ENCODE measurements around the gene C20orf96. TPM values are rescaled to one million over a fixed set of nuclear protein-coding genes. Genes with fewer than 3 reads are reported as not detected.
"Not testable (repeated sequence)": the region's sequence is repeated elsewhere in the genome, so short reads cannot be mapped to it uniquely, and the experiment has no call there.

The C20orf96 gene
- total RNA-seq, 4 donors from 2014 or later, result 1.7 to 2.6 (median 2.3) TPM

DNA sequence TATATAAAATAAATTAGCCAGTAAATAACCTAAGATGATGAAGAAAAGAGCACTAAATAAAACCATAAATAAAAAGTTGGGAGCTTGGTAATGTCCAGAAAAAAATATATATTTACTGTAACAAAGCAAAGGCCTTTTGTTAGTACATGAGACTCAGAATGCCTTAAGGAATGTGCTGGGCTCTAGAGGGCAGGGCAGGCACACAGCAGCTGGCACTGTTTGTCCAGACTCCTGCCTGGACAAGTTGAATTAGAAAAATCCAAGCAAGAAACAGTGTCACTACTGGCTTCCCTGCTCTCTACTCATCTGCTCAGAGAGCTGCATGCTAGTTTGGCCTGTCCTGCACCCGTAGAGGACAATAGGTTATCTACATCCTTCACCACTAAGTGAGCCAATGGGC lies 54.7 kb downstream of the C20orf96 start:
- intact Hi-C loops (cut with DNase I), result no loop called here
- DNase-seq (ENCODE audit: extremely low spot score), result no peak
- WGBS, result 60% methylated on average over 1 of the region's 1 CpG
- H3K4me1 ChIP-seq, result no peaks in the 10 kb centered on the region
- H3K9me3 ChIP-seq, result no peaks in the 10 kb centered on the region
- peaks cover 0 to 10% (median 0%) of the 10 kb centered on the region in 4 donors for H3K27me3 ChIP-seq
- TF ChIP-seq POLR2A (IDR thresholded peaks at IDR 0.05; ENCODE audit: low read depth), result no peak
- TF ChIP-seq POLR2AphosphoS5 (IDR thresholded peaks at IDR 0.05), result no peak
- TF ChIP-seq, protein P1, sequence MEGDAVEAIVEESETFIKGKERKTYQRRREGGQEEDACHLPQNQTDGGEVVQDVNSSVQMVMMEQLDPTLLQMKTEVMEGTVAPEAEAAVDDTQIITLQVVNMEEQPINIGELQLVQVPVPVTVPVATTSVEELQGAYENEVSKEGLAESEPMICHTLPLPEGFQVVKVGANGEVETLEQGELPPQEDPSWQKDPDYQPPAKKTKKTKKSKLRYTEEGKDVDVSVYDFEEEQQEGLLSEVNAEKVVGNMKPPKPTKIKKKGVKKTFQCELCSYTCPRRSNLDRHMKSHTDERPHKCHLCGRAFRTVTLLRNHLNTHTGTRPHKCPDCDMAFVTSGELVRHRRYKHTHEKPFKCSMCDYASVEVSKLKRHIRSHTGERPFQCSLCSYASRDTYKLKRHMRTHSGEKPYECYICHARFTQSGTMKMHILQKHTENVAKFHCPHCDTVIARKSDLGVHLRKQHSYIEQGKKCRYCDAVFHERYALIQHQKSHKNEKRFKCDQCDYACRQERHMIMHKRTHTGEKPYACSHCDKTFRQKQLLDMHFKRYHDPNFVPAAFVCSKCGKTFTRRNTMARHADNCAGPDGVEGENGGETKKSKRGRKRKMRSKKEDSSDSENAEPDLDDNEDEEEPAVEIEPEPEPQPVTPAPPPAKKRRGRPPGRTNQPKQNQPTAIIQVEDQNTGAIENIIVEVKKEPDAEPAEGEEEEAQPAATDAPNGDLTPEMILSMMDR (IDR thresholded peaks at IDR 0.05), result no peak
- TF ChIP-seq EP300 (IDR thresholded peaks at IDR 0.05), result no peak
- H3K27ac ChIP-seq (replicated peaks in 1 of 4), result no peak overlapping the region
- H3K4me3 ChIP-seq, result no peak overlapping the region
- H3K36me3 ChIP-seq, result no peaks in the 10 kb centered on the region

DNA sequence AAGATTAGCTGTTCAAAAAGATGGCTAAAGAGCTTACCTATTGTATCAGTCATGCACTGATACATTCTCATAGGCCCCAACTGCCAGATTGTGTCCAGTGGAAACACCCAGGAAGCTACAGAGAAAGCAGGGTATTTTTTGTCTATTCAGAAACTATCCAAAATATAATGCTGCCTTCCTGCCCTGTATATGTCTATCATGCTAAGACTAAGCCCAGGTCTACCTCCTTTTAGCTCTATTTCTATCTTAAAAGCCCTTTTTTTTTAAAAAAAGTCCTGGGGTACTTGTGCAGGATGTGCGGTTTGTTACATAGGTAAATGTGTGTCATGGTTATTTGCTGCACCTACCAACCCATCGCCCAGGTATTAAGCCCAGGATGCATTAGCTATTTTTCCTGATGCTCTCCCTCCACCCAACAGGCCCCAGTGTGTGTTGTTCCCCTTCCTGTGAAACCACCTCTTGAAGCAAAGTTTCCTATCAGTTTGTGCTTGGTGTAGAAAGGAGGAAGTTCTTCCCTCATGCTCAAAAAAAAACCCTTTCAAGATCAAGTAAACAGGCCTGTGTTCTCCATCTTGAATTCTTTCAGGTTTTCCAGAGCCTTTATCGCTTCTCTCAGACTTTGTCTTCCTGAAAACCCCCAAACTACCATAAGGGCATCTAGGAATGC lies 63.0 kb downstream of the C20orf96 start:
- TF ChIP-seq POLR2A (IDR thresholded peaks at IDR 0.05; ENCODE audit: low read depth), result no peak
- no peak for TF ChIP-seq POLR2AphosphoS5 (IDR thresholded peaks at IDR 0.05)
- no peak for TF ChIP-seq EP300 (IDR thresholded peaks at IDR 0.05)
- TF ChIP-seq, protein P1 (IDR thresholded peaks at IDR 0.05), result no peak
- intact Hi-C loops (cut with DNase I), result no loop called here
- Histone ChIP-seq H3K4me1 (no peaks in the 10 kb centered on the region), H3K36me3 (no peaks in the 10 kb centered on the region), H3K27ac (replicated peaks in 1 of 4) (no peak overlapping the region), H3K9me3 (no peaks in the 10 kb centered on the region), H3K4me3 (no peak overlapping the region), H3K27me3 (peaks cover 0 to 12% (median 0%) of the 10 kb centered on the region in 4 donors)
- WGBS, result 67% methylated on average over 3 of the region's 3 CpGs
- no peak for DNase-seq (ENCODE audit: extremely low spot score)

GRCh38 chr20:226958-227357 lies 63.6 kb downstream of the C20orf96 start, which contains the start of gene DEFB129:
Gene DEFB129, plus strand, starts transcription at chr20:227258. Its CDS starts 31 bp downstream, at chr20:227289.
- intact Hi-C loops (cut with DNase I), result no loop called here
- no peaks in the 10 kb centered on the region for H3K9me3 ChIP-seq
- H3K4me1 ChIP-seq, result no peaks in the 10 kb centered on the region
- DNase-seq (ENCODE audit: extremely low spot score), result no peak
- WGBS, result 83% methylated on average over 3 of the region's 3 CpGs
- H3K4me3 ChIP-seq, result no peak within 1 kb of the TSS
- peaks cover 0 to 12% (median 0%) of the 10 kb centered on the region in 4 donors for H3K27me3 ChIP-seq
- no peak within 1 kb of the TSS for H3K27ac ChIP-seq (replicated peaks in 1 of 4)
- H3K36me3 ChIP-seq, result no peaks in the 10 kb centered on the region
- TF ChIP-seq POLR2A (IDR thresholded peaks at IDR 0.05; ENCODE audit: low read depth), result no peak
- TF ChIP-seq, protein P1 (IDR thresholded peaks at IDR 0.05), result no peak
- TF ChIP-seq POLR2AphosphoS5 (IDR thresholded peaks at IDR 0.05), result no peak
- TF ChIP-seq EP300 (IDR thresholded peaks at IDR 0.05), result no peak

DNA sequence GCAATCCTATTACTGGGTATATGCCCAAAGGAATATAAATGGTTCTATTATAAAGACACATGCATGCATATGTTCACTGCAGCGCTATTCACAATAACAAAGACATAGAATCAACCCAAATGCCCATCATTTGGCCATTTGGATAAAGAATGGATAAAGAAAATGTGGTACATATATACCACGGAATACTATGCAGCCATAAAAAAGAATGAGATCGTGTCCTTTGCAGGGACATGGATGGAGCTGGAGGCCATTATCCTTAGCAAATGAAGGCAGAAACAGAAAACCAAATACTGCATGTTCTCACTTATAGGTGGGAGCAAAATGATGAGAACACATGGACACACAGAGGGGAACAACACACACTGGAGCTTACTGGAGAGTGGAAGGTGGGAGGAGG lies 64.7 kb downstream of the C20orf96 start:
- DNase-seq (ENCODE audit: extremely low spot score); H3K4me3 ChIP-seq; intact Hi-C loops (cut with DNase I); H3K36me3 ChIP-seq; H3K9me3 ChIP-seq; H3K27ac ChIP-seq (replicated peaks in 1 of 4); H3K4me1 ChIP-seq: not testable (repeated sequence)
- peaks cover 0 to 13% (median 0%) of the 10 kb centered on the region in 4 donors for H3K27me3 ChIP-seq
- 85% methylated on average over 3 of the region's 3 CpGs for WGBS

GRCh38 chr20:221258-221830 lies 69.2 kb downstream of the C20orf96 start:
- Histone ChIP-seq H3K4me1 (no peaks in the 10 kb centered on the region), H3K4me3 (no peak overlapping the region), H3K27ac (replicated peaks in 1 of 4) (no peak overlapping the region), H3K36me3 (no peaks in the 10 kb centered on the region), H3K9me3 (no peaks in the 10 kb centered on the region), H3K27me3 (peaks cover 0 to 37% (median 0%) of the 10 kb centered on the region in 4 donors)
- no peak for DNase-seq (ENCODE audit: extremely low spot score)
- WGBS, result 64% methylated on average over 1 of the region's 1 CpG
- intact Hi-C loops (cut with DNase I), result no loop called here
- TF ChIP-seq POLR2AphosphoS5 (IDR thresholded peaks at IDR 0.05) (no peak), POLR2A (IDR thresholded peaks at IDR 0.05; ENCODE audit: low read depth) (no peak), EP300 (IDR thresholded peaks at IDR 0.05) (no peak)
- TF ChIP-seq, protein P1 (IDR thresholded peaks at IDR 0.05), result no peak

Other genes with a start within 250 kb of the C20orf96 start
- gene DEFB125, start 203.1 kb downstream of the C20orf96 start, total RNA-seq, result not detected
- gene DEFB126, start 148.2 kb downstream of the C20orf96 start, total RNA-seq, result not detected
- not detected for gene DEFB127, start 133.3 kb downstream of the C20orf96 start, total RNA-seq
- gene DEFB128, start 101.0 kb downstream of the C20orf96 start, total RNA-seq, result not detected
- not detected for gene DEFB129, start 63.5 kb downstream of the C20orf96 start, total RNA-seq
- gene DEFB132, start 33.0 kb downstream of the C20orf96 start, total RNA-seq, result not detected
- 10 to 100 TPM; 13.3 to 29.9 (median 19.7) TPM for gene ZCCHC3, start 6.8 kb upstream of the C20orf96 start, total RNA-seq
- 10 to 100 TPM in 1 of 4 donors, 1 to 10 TPM in 3; 3.5 to 14.4 (median 7.2) TPM for gene SOX12, start 34.8 kb upstream of the C20orf96 start, total RNA-seq
- gene NRSN2, start 56.4 kb upstream of the C20orf96 start, total RNA-seq, result 10 to 100 TPM; 20.8 to 72.8 (median 48.9) TPM
- 1 to 10 TPM in 3 of 4 donors, under 1 TPM in 1; 0.83 to 6.8 (median 4.0) TPM for gene TRIB3, start 90.0 kb upstream of the C20orf96 start, total RNA-seq
- gene RBCK1, start 117.5 kb upstream of the C20orf96 start, total RNA-seq, result 10 to 100 TPM; 75.7 to 85.6 (median 80.7) TPM
- 10 to 100 TPM; 34.9 to 47.7 (median 41.7) TPM for gene TBC1D20, start 171.8 kb upstream of the C20orf96 start, total RNA-seq

Measured in esophagus muscularis mucosa (tissue), 4 donors.